ENCODE results near the gene CPLX3.
A peak's percentile ranks its signal among the peaks of the same experiment; 100 is the strongest.

CPLX3 gene

GRCh38 chr15:74821790-74822158 lies 4.7 kb upstream of the CPLX3 start:
- no peak overlapping the region for H3K9ac ChIP-seq (ENCODE audit: low read depth, low read length)
- H3K4me3 ChIP-seq (ENCODE audit: low read depth, low read length), result no peak overlapping the region
- H3K27me3 ChIP-seq (ENCODE audit: control insufficient read depth, insufficient read depth, low read length), result peaks cover 20% of the 10 kb centered on the region
- H3K36me3 ChIP-seq (ENCODE audit: control insufficient read depth, insufficient read depth, low read length), result no peaks in the 10 kb centered on the region
- peak overlapping the region; percentile 37 for H3K27ac ChIP-seq (ENCODE audit: low read depth, low read length)
- H3K9me3 ChIP-seq (ENCODE audit: control insufficient read depth, insufficient read depth, low read length), result no peaks in the 10 kb centered on the region
- H3K4me1 ChIP-seq (ENCODE audit: control insufficient read depth, insufficient read depth, low read length), result peaks cover 4% of the 10 kb centered on the region; the same call in 1 of the 2 replicates

GRCh38 chr15:74822233-74822632 lies 4.2 kb upstream of the CPLX3 start:
- Histone ChIP-seq H3K9ac (ENCODE audit: low read depth, low read length) (no peak overlapping the region), H3K4me1 (ENCODE audit: control insufficient read depth, insufficient read depth, low read length) (peaks cover 4% of the 10 kb centered on the region; the same call in 1 of the 2 replicates), H3K4me3 (ENCODE audit: low read depth, low read length) (no peak overlapping the region), H3K27ac (ENCODE audit: low read depth, low read length) (no peak overlapping the region), H3K27me3 (ENCODE audit: control insufficient read depth, insufficient read depth, low read length) (peaks cover 25% of the 10 kb centered on the region), H3K9me3 (ENCODE audit: control insufficient read depth, insufficient read depth, low read length) (no peaks in the 10 kb centered on the region), H3K36me3 (ENCODE audit: control insufficient read depth, insufficient read depth, low read length) (no peaks in the 10 kb centered on the region)

GRCh38 chr15:74823324-74823723 lies 3.1 kb upstream of the CPLX3 start:
- Histone ChIP-seq H3K4me1 (ENCODE audit: control insufficient read depth, insufficient read depth, low read length) (peaks cover 4% of the 10 kb centered on the region; the same call in 1 of the 2 replicates), H3K9me3 (ENCODE audit: control insufficient read depth, insufficient read depth, low read length) (no peaks in the 10 kb centered on the region), H3K27ac (ENCODE audit: low read depth, low read length) (no peak overlapping the region), H3K27me3 (ENCODE audit: control insufficient read depth, insufficient read depth, low read length) (peaks cover 32% of the 10 kb centered on the region), H3K4me3 (ENCODE audit: low read depth, low read length) (no peak overlapping the region), H3K9ac (ENCODE audit: low read depth, low read length) (no peak overlapping the region), H3K36me3 (ENCODE audit: control insufficient read depth, insufficient read depth, low read length) (no peaks in the 10 kb centered on the region)

GRCh38 chr15:74824976-74825375 lies 1.5 kb upstream of the CPLX3 start:
- Histone ChIP-seq H3K9ac (ENCODE audit: low read depth, low read length) (no peak overlapping the region), H3K36me3 (ENCODE audit: control insufficient read depth, insufficient read depth, low read length) (no peaks in the 10 kb centered on the region), H3K27ac (ENCODE audit: low read depth, low read length) (no peak overlapping the region), H3K27me3 (ENCODE audit: control insufficient read depth, insufficient read depth, low read length) (peaks cover 32% of the 10 kb centered on the region), H3K4me1 (ENCODE audit: control insufficient read depth, insufficient read depth, low read length) (peaks cover 4% of the 10 kb centered on the region; the same call in 1 of the 2 replicates), H3K9me3 (ENCODE audit: control insufficient read depth, insufficient read depth, low read length) (no peaks in the 10 kb centered on the region), H3K4me3 (ENCODE audit: low read depth, low read length) (no peak overlapping the region)

GRCh38 chr15:74825866-74826265 lies 561 bp upstream of the CPLX3 start:
- Histone ChIP-seq H3K27ac (ENCODE audit: low read depth, low read length) (no peak overlapping the region), H3K4me3 (ENCODE audit: low read depth, low read length) (no peak overlapping the region), H3K36me3 (ENCODE audit: control insufficient read depth, insufficient read depth, low read length) (no peaks in the 10 kb centered on the region), H3K9me3 (ENCODE audit: control insufficient read depth, insufficient read depth, low read length) (no peaks in the 10 kb centered on the region), H3K4me1 (ENCODE audit: control insufficient read depth, insufficient read depth, low read length) (peaks cover 4% of the 10 kb centered on the region; the same call in 1 of the 2 replicates), H3K27me3 (ENCODE audit: control insufficient read depth, insufficient read depth, low read length) (peaks cover 32% of the 10 kb centered on the region), H3K9ac (ENCODE audit: low read depth, low read length) (no peak overlapping the region)

GRCh38 chr15:74826921-74827320 lies 494 bp downstream of the CPLX3 start:
- Histone ChIP-seq H3K9ac (ENCODE audit: low read depth, low read length) (no peak overlapping the region), H3K4me3 (ENCODE audit: low read depth, low read length) (no peak overlapping the region), H3K36me3 (ENCODE audit: control insufficient read depth, insufficient read depth, low read length) (no peaks in the 10 kb centered on the region), H3K27ac (ENCODE audit: low read depth, low read length) (no peak overlapping the region), H3K9me3 (ENCODE audit: control insufficient read depth, insufficient read depth, low read length) (no peaks in the 10 kb centered on the region), H3K27me3 (ENCODE audit: control insufficient read depth, insufficient read depth, low read length) (peaks cover 32% of the 10 kb centered on the region), H3K4me1 (ENCODE audit: control insufficient read depth, insufficient read depth, low read length) (no peaks in the 10 kb centered on the region)

GRCh38 chr15:74827614-74828013 lies 1.2 kb downstream of the CPLX3 start:
- H3K36me3 ChIP-seq (ENCODE audit: control insufficient read depth, insufficient read depth, low read length), result no peaks in the 10 kb centered on the region
- H3K4me3 ChIP-seq (ENCODE audit: low read depth, low read length), result no peak overlapping the region
- H3K4me1 ChIP-seq (ENCODE audit: control insufficient read depth, insufficient read depth, low read length), result no peaks in the 10 kb centered on the region
- H3K9me3 ChIP-seq (ENCODE audit: control insufficient read depth, insufficient read depth, low read length), result no peaks in the 10 kb centered on the region
- no peak overlapping the region for H3K27ac ChIP-seq (ENCODE audit: low read depth, low read length)
- H3K27me3 ChIP-seq (ENCODE audit: control insufficient read depth, insufficient read depth, low read length), result peaks cover 32% of the 10 kb centered on the region
- no peak overlapping the region for H3K9ac ChIP-seq (ENCODE audit: low read depth, low read length)

- Histone ChIP-seq H3K36me3 (ENCODE audit: control insufficient read depth, insufficient read depth, low read length) (no peaks in the 10 kb centered on the region), H3K9me3 (ENCODE audit: control insufficient read depth, insufficient read depth, low read length) (no peaks in the 10 kb centered on the region), H3K4me1 (ENCODE audit: control insufficient read depth, insufficient read depth, low read length) (no peaks in the 10 kb centered on the region), H3K9ac (ENCODE audit: low read depth, low read length) (no peak overlapping the region), H3K27ac (ENCODE audit: low read depth, low read length) (no peak overlapping the region), H3K4me3 (ENCODE audit: low read depth, low read length) (no peak overlapping the region), H3K27me3 (ENCODE audit: control insufficient read depth, insufficient read depth, low read length) (peaks cover 32% of the 10 kb centered on the region)
These were observed 2.4 kb downstream of the CPLX3 start for GRCh38 chr15:74828835-74829234.

GRCh38 chr15:74829486-74829885 lies 3.1 kb downstream of the CPLX3 start:
- Histone ChIP-seq H3K9ac (ENCODE audit: low read depth, low read length) (no peak overlapping the region), H3K27ac (ENCODE audit: low read depth, low read length) (no peak overlapping the region), H3K4me1 (ENCODE audit: control insufficient read depth, insufficient read depth, low read length) (no peaks in the 10 kb centered on the region), H3K4me3 (ENCODE audit: low read depth, low read length) (no peak overlapping the region), H3K27me3 (ENCODE audit: control insufficient read depth, insufficient read depth, low read length) (peaks cover 32% of the 10 kb centered on the region), H3K36me3 (ENCODE audit: control insufficient read depth, insufficient read depth, low read length) (no peaks in the 10 kb centered on the region), H3K9me3 (ENCODE audit: control insufficient read depth, insufficient read depth, low read length) (no peaks in the 10 kb centered on the region)

- Histone ChIP-seq H3K4me1 (ENCODE audit: control insufficient read depth, insufficient read depth, low read length) (no peaks in the 10 kb centered on the region), H3K4me3 (ENCODE audit: low read depth, low read length) (no peak overlapping the region), H3K9ac (ENCODE audit: low read depth, low read length) (no peak overlapping the region), H3K27me3 (ENCODE audit: control insufficient read depth, insufficient read depth, low read length) (peaks cover 28% of the 10 kb centered on the region), H3K36me3 (ENCODE audit: control insufficient read depth, insufficient read depth, low read length) (no peaks in the 10 kb centered on the region), H3K27ac (ENCODE audit: low read depth, low read length) (no peak overlapping the region), H3K9me3 (ENCODE audit: control insufficient read depth, insufficient read depth, low read length) (no peaks in the 10 kb centered on the region)
These were observed 3.6 kb downstream of the CPLX3 start for GRCh38 chr15:74829991-74830390.

GRCh38 chr15:74830868-74831267 lies 4.4 kb downstream of the CPLX3 start:
- H3K4me1 ChIP-seq (ENCODE audit: control insufficient read depth, insufficient read depth, low read length), result no peaks in the 10 kb centered on the region
- no peaks in the 10 kb centered on the region for H3K9me3 ChIP-seq (ENCODE audit: control insufficient read depth, insufficient read depth, low read length)
- H3K36me3 ChIP-seq (ENCODE audit: control insufficient read depth, insufficient read depth, low read length), result no peaks in the 10 kb centered on the region
- peaks cover 20% of the 10 kb centered on the region for H3K27me3 ChIP-seq (ENCODE audit: control insufficient read depth, insufficient read depth, low read length)
- no peak overlapping the region for H3K9ac ChIP-seq (ENCODE audit: low read depth, low read length)
- no peak overlapping the region for H3K27ac ChIP-seq (ENCODE audit: low read depth, low read length)
- H3K4me3 ChIP-seq (ENCODE audit: low read depth, low read length), result no peak overlapping the region
